Measurements from ENCODE around the gene MACROD2.

The MACROD2 gene

GRCh38 chr20:15205028-15205427 lies 1209.7 kb downstream of the MACROD2 start:
- no peak for DNase-seq

GRCh38 chr20:15205719-15206118 lies 1210.4 kb downstream of the MACROD2 start:
- no peak for DNase-seq

GRCh38 chr20:15209537-15209936 lies 1214.2 kb downstream of the MACROD2 start:
- DNase-seq = no peak

DNA sequence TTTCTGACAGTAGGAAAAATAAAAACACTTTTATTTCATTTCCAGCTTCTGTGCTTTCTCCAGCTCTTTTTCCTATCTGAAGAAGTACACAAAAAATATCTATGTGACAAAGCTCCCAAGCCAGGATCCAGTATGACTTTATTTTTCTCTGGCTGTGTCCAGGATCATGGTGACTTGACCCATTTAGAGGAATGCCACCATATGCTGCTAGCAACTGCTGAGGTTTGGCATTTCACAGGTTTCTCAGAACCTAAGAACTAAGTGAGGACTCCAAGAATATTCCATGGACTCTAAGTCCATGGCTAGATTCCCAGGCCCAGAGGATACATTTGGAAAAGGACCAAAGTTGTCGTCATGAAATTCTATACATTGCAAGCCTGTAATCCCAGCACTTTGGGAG lies 1218.7 kb downstream of the MACROD2 start:
- no peak for DNase-seq

DNA sequence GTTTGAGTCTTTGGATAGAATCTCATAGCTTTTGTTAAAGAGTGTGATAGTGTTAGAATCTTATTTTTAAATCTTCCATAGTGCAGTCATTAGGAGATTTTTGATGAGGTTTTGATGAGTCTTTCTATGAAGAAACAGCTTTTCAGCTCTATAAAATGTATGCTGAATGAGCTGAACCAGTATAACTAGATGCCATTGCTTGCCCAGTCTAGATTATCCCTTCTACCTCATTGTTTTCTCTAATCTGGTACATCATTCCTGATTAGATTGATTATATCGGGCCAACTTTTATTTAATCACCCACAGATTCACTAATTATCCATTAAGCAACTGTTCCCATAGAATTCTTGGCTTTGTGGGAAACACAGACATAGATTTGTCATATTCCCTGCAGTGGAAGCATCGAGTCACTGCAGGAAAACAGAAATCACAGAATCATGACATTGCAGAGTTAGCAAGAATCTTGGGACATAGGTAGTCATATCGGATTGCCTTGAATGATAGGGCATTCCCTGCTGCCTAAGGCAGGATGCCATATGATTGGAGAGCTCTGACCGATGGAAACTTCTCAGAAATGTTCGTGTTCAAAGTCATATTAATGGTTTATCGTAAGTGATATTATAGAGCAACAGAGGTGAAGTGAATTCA lies 1224.8 kb downstream of the MACROD2 start:
- no peak for DNase-seq

DNA sequence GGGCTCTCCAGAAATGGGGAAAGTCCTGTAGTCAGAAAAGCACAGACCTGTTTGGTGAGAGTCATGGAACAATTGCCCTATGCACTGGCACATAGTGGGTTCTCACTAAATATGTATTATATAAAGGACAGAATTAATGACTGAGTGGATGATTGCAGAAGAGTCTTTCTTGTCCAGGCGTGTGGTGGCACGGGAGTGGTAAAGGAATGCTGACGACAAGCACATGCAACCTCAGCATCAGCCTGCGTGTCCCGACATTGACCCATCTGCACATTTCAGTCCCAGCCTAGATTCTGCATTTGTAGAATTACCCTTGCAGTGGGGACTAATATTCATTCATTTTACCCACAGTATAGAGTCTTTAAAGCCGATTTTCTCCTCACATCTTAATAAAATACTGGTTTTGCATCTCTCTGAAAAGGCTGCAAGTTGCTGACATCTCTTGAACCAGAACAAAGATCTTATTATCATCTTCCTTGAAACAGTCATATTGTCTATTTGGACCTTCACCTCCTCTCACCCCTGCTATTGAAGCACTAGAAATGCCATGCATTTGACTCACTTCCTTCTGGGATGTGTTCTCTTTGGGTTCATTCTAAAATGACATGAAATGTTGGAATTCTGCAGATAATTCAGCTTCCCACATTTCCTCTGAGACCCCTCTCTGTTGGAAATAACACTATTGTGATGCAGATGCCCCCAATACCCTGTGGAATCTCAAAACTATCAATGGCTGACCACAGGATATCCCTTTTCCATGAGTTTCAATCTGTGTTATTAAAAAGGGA lies 1225.7 kb downstream of the MACROD2 start:
- no peak for DNase-seq

- DNase-seq = no peak
Observed at GRCh38 chr20:15222502-15223330, 1227.4 kb downstream of the MACROD2 start.

DNA sequence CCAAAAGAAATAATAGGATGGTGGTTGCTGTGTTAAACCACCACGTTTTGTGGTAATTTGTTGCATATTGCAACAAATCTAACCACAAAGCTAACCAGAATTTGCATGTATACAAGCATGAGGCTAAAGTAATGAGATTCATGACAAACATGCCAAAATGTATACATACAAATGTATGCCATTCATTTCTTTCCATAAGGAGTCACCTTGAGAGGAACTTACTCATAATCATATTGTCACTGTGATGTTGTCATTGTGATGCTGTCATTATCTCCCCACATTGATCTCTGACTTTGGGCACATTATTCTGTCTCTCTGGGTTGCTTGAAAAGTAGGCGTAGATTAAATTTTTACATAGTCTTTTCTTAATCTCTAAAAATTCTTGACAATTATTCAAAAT lies 1228.9 kb downstream of the MACROD2 start:
- DNase-seq = no peak

- no peak for DNase-seq
Observed at GRCh38 chr20:15227102-15227501, 1231.8 kb downstream of the MACROD2 start.

- DNase-seq = no peak
Observed at GRCh38 chr20:15232243-15232642, 1236.9 kb downstream of the MACROD2 start.

DNA sequence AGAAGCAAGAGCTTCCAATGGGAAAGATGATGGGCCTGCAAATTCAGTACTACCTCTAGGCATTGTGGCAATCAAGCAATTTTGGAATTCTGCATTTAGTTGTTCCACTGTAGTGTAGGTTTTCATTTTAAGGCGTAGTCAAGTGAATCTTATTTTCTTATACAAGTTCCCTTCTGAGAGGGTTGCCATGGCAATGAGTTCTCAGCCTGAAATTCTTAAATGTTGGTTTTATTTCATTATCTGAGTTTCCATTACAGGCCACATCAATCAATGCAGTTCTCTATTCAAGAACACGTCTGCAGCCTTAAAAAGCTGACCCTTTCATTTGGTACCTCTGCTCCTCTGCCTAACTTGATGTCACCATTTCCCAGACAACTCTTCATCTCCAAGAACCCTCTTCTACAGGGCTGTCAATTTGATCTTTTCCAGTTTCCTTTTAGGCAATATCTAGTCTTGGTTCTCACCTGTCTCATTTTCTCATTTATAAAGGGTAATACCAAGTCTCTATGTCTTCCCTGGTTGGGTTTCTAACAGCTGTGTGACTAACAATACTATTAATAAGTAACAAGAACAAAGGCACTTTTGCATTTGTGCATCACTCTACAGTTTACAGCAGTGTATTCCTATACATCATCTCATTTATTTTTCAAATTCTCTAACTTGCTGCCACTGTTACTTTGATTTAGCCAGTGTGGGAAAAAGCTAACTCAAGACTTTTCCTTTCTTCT lies 1240.3 kb downstream of the MACROD2 start:
- no peak for DNase-seq

- DNase-seq = peak; percentile 26 to 63
Observed at GRCh38 chr20:15236812-15237211, 1241.5 kb downstream of the MACROD2 start.

DNA sequence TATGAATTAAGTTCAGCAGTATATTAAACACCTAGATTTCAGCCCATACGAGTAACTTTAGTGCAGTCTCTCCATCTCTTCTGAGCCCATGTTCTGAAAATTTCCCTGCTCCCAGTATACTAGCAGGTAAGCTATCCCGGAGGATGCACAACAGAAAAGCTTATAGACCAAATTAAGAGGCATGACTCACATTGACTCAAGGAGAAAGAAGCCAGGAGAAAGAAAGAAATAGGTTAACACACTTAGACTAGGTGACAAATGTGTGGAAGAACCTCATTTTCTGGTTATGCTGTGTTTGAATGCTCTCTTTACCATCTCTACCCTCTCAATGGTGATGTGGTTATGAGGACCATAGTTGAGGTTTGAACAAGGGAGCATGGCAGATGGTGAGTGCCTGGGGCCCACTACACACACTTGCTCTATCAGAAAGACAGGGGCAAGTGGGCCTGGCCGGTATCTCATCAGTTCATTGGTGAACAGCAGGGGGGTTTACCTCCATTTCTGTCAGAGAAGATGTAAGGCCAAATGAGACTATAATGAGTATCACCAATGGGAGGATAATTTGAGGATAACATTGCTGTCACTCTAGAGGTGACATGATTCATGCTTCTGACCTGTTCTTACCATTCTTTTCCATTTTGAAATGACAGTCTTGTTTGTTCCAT lies 1244.4 kb downstream of the MACROD2 start:
- DNase-seq = no peak

DNA sequence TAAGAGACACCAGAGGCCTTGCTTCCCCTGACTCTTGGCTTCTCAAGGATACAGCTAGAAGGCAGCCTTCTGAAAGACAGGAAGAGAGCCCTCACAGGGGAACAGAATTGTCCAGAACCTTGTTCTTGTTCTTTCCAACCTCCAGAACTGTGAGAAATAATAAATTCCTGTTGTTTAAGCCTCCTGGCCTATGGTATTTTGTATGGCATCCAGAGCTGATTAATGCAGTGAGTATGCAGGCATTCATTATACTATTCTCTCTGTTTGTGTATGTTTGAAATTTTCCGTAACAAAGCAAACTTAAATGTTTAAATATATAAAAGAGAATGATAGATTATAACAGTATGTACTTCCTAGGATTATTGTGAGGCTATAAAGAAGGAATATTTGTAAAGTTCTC lies 1245.5 kb downstream of the MACROD2 start:
- DNase-seq = no peak

GRCh38 chr20:15241681-15242080 lies 1246.4 kb downstream of the MACROD2 start:
- no peak for DNase-seq

- no peak for DNase-seq
Observed at GRCh38 chr20:15242773-15243172, 1247.5 kb downstream of the MACROD2 start.

- no peak for DNase-seq
Observed at GRCh38 chr20:15245896-15246295, 1250.6 kb downstream of the MACROD2 start.

DNA sequence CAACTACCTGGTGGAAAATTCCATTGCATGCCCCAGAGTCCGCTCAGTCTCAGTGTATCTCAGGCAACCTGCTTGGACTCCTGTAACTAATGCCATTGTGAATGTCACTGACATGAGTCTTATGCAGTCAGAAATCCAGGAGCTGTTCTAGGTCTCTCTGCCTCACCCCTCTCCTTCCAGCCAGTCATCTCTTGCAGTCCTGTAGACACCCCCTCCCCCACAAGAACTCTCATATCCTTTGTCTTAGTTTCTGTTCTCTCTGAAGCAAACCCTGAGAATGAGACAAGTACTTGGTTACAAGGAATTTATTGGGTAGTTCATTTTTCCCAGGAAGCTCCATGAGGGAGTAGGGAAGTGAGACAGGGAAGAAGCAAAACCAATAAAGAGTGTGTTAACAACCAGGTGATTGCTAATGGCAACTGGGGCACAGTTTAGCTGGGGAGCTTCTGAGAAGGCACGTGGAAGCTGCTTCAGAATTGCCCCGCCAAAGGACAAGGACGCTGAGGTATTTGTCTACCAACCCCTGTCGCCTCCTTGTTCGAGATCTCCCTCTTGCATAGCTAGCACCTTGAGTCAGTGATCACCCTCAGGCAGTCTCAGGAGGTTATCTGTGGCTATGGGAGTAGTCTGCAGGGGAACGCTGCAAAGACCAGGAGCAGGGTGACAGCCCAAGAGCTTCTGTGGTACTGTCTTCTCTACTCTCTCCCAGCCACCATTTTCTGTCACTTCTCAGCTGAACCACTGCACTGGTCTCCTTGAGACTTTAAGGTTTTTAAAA lies 1253.5 kb downstream of the MACROD2 start:
- DNase-seq = no peak

DNA sequence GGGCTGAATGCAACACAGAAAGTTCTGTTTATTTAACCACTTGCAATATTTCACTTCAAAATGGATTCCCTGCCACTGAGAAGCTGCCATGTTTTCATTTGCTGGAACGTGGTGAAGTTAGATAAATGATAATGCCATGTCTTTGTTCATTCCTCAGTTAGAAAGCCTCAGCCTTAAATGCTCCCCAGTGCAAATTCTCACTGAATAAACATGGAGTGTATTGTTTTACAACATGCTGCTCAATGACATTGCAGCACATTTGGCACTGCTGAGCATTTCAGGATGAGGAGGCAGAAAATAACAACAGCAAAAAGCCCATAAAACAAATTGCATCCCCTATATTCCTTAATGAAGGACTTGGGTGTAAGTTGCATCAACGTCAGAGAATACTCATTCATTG lies 1255.9 kb downstream of the MACROD2 start:
- no peak for DNase-seq

GRCh38 chr20:15252304-15252703 lies 1257.0 kb downstream of the MACROD2 start:
- no peak for DNase-seq

DNA sequence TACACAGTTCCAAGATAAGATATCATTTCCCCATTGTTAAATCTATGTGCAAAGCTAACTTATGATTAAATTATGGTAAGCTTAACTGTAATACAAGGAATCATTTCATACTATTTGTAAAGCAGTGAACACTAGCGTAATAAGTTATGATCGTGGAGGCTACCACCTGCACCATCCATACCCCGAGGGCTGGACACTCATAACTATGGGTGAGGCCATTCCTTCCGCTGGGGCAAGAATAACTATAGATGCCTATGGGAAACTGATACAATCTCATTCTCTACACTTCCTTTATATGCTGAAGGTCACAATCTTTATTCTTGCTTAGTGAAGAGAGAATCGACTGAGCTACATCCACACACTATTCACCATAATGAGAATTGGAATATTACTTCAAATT lies 1258.1 kb downstream of the MACROD2 start:
- no peak for DNase-seq
